ENCODE measurements around the gene PCSK6. TPM values are rescaled to one million over a fixed set of nuclear protein-coding genes. Genes with fewer than 3 reads are reported as not detected.

Gene PCSK6
- total and polyA plus RNA-seq, 2 of the 8 experiments (the other 6 are each of a cell fraction or from before 2014, with no cell fraction given) = 1.9 to 4.0 TPM

DNA sequence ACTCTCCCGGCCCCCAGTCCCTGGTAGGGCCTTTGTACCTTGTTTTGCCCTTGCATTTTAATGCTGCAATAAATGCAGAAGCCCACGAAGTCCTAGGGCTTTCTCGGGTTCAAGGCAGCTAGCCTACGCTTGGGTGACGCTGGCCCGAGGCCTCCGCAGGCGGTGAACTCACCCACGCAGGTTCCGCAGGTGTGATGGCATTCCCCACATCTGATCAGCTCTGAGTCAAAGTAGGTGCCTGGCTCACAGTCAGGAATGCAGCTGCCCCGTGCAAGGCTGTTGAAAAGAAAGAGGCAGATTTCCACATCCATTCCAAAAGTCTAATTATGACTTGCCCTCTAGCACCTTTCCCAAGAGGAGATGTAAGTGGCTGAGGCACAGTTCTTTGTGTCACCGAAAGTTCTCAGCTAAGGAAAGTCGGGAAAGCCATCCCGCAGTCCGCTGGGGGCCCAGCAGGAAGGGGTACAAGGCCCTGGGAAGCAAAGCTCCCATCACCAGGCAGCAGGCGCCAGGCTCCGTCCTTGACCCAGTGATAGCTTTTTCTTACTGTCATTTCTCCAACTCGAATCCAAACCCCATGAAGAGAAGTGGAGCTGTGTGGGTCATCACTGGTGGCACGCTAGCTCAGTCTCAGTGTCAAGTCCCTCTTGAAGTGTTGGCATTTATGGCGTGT lies 171.2 kb downstream of the PCSK6 start:
- Histone ChIP-seq H2BK15ac (ENCODE audit: low read length) (no peak overlapping the region), H3K4ac (replicated peaks; ENCODE audit: insufficient read length, low read depth, low read length) (no peak overlapping the region), H3K23me2 (ENCODE audit: low read depth, low read length) (no peaks in the 10 kb centered on the region), H4K91ac (replicated peaks; ENCODE audit: insufficient read length, low read length) (no peak overlapping the region), H3K4me3 (ENCODE audit: extremely low read depth in 1 of 4, insufficient read depth in 2 of 4, low read depth in 3 of 4, low read length in 4 of 4) (no peak overlapping the region), H3K4me1 (replicated peaks in 1 of 4; ENCODE audit: control insufficient read depth in 3 of 4, insufficient read depth in 4 of 4, low read length in 3 of 4) (peaks cover 0 to 3% (median under 1%) of the 10 kb centered on the region in 4 experiments; a peak in 1 of 7 replicates), H3K27ac (ENCODE audit: low read depth, low read length) (no peak overlapping the region), H3K9ac (replicated peaks in 1 of 4; ENCODE audit: extremely low read depth in 1 of 4, low read depth in 3 of 4, low read length in 3 of 4) (no peak overlapping the region), H3K27me3 (replicated peaks in 1 of 4; ENCODE audit: control insufficient read depth in 3 of 4, extremely low read depth in 1 of 4, insufficient read depth in 3 of 4, low read length in 3 of 4) (no peaks in the 10 kb centered on the region; a peak in 1 of 7 replicates), H4K20me1 (replicated peaks in 1 of 2; ENCODE audit: control insufficient read depth in 1 of 2, insufficient read depth in 2 of 2, low read length in 2 of 2) (no peaks in the 10 kb centered on the region), H3K9me3 (ENCODE audit: insufficient read depth in 2 of 2, low read depth in 1 of 2, low read length in 1 of 2) (no peaks in the 10 kb centered on the region), H3K14ac (ENCODE audit: insufficient read length) (no peak overlapping the region), H2BK5ac (ENCODE audit: low read depth, low read length) (no peak overlapping the region), H3K36me3 (ENCODE audit: control insufficient read depth in 2 of 4, insufficient read depth in 4 of 4, low read length in 3 of 4) (no peaks in the 10 kb centered on the region), H4K8ac (ENCODE audit: extremely low read depth, insufficient read depth, low read length) (no peak overlapping the region), H2BK12ac (ENCODE audit: low read depth, low read length) (no peak overlapping the region), H3K79me2 (ENCODE audit: control insufficient read depth in 1 of 2, insufficient read depth in 2 of 2, low read length in 2 of 2) (no peaks in the 10 kb centered on the region), H4K5ac (ENCODE audit: insufficient read length, low read depth, low read length) (no peak overlapping the region), H2AFZ (ENCODE audit: low read length) (no peak overlapping the region), H3K4me2 (ENCODE audit: insufficient read depth in 1 of 2, low read depth in 2 of 2, low read length in 2 of 2) (no peak overlapping the region), H3K18ac (ENCODE audit: extremely low read depth, low read length) (no peak overlapping the region), H2BK20ac (ENCODE audit: low read length) (no peak overlapping the region), H3K23ac (ENCODE audit: insufficient read length) (no peak overlapping the region), H2AK5ac (ENCODE audit: low read depth, low read length) (no peak overlapping the region), H3K56ac (replicated peaks; ENCODE audit: insufficient read length, low read depth, low read length) (no peak overlapping the region), H2BK120ac (replicated peaks; ENCODE audit: low read depth, low read length) (no peak overlapping the region), H3K79me1 (ENCODE audit: low read depth, low read length) (no peaks in the 10 kb centered on the region)
- FAIRE-seq = no peak
- WGBS, 2 experiments (ENCODE audit: extremely low coverage in 1 of 2, insufficient coverage in 1 of 2, insufficient read length in 1 of 2, insufficient replicate concordance in 2 of 2, low coverage in 1 of 2, low lambda C conversion rate in 2 of 2, missing lambda C conversion rate in 1 of 2) = 91% methylated on average over 20 of the region's 20 CpGs; no CpG with 5 or more reads in 1 of the 2 experiments
- TF ChIP-seq CHD2 (IDR thresholded peaks at IDR 0.05; ENCODE audit: low read length) = no peak
- POLR2A ChIA-PET (ENCODE audit: partially characterized antibody) = interaction anchor here (1.3 kb wide), 1 partner anchor 13 kb away, joined by 4 read pairs; no protein-coding TSS in a partner anchor
- CTCF ChIA-PET (ENCODE audit: partially characterized antibody) = interaction anchor here (0.9 to 8.6 kb wide), 16 partner anchors 9 to 329 kb away, joined by 3 to 94 read pairs (median 4); no protein-coding TSS in a partner anchor
- DNase-seq (ENCODE audit: low read depth in 1 of 2, low spot score in 2 of 2) = no peak

Measured in H1 (cell line).